ENCODE measurements around the gene KLHDC1. TPM values are rescaled to one million over a fixed set of nuclear protein-coding genes. Genes with fewer than 3 reads are reported as not detected.
"Not testable (repeated sequence)": the region's sequence is repeated elsewhere in the genome, so short reads cannot be mapped to it uniquely, and the experiment has no call there.

KLHDC1 gene
- total RNA-seq, 1 experiment from 2014 or later: 0.99 TPM

DNA sequence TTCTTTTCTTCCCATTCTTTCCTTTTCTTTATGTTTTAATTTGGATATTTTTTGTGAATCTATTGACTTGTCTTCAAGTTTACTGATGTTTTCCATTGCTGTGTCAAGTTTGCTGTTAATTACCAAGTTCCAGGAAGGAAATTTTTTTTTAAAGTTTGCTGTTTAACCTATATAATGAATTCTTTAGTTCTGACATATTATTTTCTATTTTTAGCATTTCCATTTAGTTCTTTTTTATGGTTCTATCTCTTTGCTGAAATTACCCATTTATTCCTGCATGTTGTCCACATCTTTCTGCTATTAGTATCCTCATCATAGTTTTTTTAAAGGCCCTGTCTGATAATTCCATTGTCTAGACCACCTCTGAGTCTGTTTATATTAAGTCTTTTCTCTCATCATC lies 27.8 kb downstream of the KLHDC1 start:
- DNase-seq: no peak
- H3K36me3 Mint-ChIP-seq (ENCODE audit: insufficient read depth, unreplicated experiment): no peaks in the 10 kb centered on the region
- H3K9me3 Mint-ChIP-seq (ENCODE audit: low read depth, unreplicated experiment): no peaks in the 10 kb centered on the region
- CTCF ChIA-PET: no interaction called here
- H3K4me1 Mint-ChIP-seq (ENCODE audit: low read depth, unreplicated experiment): no peaks in the 10 kb centered on the region
- H3K4me3 Mint-ChIP-seq (ENCODE audit: low read depth, unreplicated experiment): no peak overlapping the region
- no TSS peak for BruUV-seq (replicated peaks)
- no peaks in the 10 kb centered on the region for H3K27me3 Mint-ChIP-seq (ENCODE audit: unreplicated experiment)
- TF ChIP-seq, protein P1, sequence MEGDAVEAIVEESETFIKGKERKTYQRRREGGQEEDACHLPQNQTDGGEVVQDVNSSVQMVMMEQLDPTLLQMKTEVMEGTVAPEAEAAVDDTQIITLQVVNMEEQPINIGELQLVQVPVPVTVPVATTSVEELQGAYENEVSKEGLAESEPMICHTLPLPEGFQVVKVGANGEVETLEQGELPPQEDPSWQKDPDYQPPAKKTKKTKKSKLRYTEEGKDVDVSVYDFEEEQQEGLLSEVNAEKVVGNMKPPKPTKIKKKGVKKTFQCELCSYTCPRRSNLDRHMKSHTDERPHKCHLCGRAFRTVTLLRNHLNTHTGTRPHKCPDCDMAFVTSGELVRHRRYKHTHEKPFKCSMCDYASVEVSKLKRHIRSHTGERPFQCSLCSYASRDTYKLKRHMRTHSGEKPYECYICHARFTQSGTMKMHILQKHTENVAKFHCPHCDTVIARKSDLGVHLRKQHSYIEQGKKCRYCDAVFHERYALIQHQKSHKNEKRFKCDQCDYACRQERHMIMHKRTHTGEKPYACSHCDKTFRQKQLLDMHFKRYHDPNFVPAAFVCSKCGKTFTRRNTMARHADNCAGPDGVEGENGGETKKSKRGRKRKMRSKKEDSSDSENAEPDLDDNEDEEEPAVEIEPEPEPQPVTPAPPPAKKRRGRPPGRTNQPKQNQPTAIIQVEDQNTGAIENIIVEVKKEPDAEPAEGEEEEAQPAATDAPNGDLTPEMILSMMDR (IDR thresholded peaks at IDR 0.05; ENCODE audit: unreplicated experiment): no peak
- intact Hi-C loops (cut with micrococcal nuclease; ENCODE audit: unreplicated experiment): no loop called here
- no peak overlapping the region for H3K27ac Mint-ChIP-seq (ENCODE audit: unreplicated experiment)

DNA sequence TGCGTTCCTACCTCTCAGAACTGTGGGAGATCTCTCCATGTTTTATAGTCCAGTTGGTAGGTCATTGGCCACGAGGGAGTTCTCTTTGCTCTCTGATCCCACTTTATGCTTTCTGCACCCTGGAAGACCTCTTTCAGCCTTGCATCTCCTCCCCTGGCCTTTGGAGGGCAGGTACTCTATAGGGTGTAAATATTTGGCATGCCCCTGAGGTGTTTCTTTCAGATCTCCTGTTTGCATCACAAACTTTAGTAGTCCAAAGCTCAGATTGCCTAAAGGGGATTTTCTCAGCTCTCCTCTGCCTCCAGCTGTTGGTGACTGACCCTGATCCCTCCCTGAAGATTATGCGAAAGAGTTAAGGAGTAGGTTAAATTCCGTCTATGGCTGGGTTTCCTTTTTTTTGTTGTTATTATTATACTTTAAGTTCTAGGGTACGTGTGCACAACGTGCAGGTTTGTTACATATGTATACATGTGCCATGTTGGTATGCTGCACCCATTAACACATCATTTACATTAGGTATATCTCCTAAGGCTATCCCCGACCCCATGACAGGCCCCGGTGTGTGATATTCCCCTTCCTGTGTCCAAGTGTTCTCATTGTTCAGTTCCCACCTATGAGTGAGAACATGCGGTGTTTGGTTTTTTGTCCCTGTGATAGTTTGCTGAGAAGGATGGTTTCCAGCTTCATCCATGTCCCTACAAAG lies 29.0 kb downstream of the KLHDC1 start:
- intact Hi-C loops (cut with micrococcal nuclease; ENCODE audit: unreplicated experiment); H3K36me3 Mint-ChIP-seq (ENCODE audit: insufficient read depth, unreplicated experiment); CTCF ChIA-PET; BruUV-seq (replicated peaks); H3K9me3 Mint-ChIP-seq (ENCODE audit: low read depth, unreplicated experiment); H3K27ac Mint-ChIP-seq (ENCODE audit: unreplicated experiment); DNase-seq; H3K4me1 Mint-ChIP-seq (ENCODE audit: low read depth, unreplicated experiment); H3K27me3 Mint-ChIP-seq (ENCODE audit: unreplicated experiment); H3K4me3 Mint-ChIP-seq (ENCODE audit: low read depth, unreplicated experiment): not testable (repeated sequence)

DNA sequence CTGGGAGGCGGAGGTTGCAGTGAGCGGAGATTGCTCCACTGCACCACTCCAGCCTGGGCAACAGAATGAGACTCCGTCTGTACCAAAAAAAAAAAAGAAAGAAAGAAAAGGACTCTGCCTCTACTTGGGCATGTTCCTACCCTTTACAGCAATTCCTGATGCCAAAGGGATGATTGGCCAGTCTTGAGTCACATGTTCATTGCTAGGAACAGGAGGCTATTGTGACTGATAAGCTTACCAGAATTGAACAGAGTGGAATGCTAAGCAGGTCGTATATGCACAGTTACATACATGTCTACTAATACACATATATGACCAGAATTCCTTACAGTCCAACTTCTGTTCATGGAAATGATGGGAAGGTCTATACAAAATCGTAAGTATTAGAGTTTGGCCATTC lies 34.3 kb downstream of the KLHDC1 start:
- Mint-ChIP-seq H3K27me3 (ENCODE audit: unreplicated experiment) (no peaks in the 10 kb centered on the region), H3K4me3 (ENCODE audit: low read depth, unreplicated experiment) (no peak overlapping the region), H3K36me3 (ENCODE audit: insufficient read depth, unreplicated experiment) (no peaks in the 10 kb centered on the region), H3K9me3 (ENCODE audit: low read depth, unreplicated experiment) (no peaks in the 10 kb centered on the region), H3K27ac (ENCODE audit: unreplicated experiment) (no peak overlapping the region), H3K4me1 (ENCODE audit: low read depth, unreplicated experiment) (no peaks in the 10 kb centered on the region)
- intact Hi-C loops (cut with micrococcal nuclease; ENCODE audit: unreplicated experiment): no loop called here
- DNase-seq: no peak
- CTCF ChIA-PET: interaction anchor here (0.7 kb wide), 2 partner anchors 72 to 395 kb away, joined by 3 to 4 read pairs; no protein-coding TSS in a partner anchor
- no TSS peak for BruUV-seq (replicated peaks)
- TF ChIP-seq, protein P1 (IDR thresholded peaks at IDR 0.05; ENCODE audit: unreplicated experiment): no peak

DNA sequence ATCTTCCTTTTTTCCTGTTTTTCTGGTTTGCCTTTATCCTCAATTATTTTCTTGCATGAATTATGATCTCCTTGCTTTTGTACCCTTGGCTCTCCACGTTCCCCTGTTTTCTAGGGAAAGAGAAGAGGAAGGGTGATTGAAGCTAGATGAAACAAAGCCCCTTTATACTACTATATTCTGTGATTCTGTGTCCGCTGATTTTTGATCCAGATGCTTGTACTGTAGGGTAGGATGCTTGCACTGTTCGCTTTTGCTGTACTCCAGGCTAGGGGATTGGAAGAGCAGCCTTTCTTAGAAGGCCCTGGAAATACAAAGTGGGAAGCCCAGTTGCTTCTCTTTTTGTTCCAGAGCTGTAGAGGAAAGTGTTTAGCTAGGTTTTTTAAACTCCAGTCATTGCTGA lies 40.0 kb downstream of the KLHDC1 start:
- intact Hi-C loops (cut with micrococcal nuclease; ENCODE audit: unreplicated experiment): no loop called here
- H3K4me3 Mint-ChIP-seq (ENCODE audit: low read depth, unreplicated experiment): no peak overlapping the region
- no peak for DNase-seq
- no peaks in the 10 kb centered on the region for H3K27me3 Mint-ChIP-seq (ENCODE audit: unreplicated experiment)
- H3K36me3 Mint-ChIP-seq (ENCODE audit: insufficient read depth, unreplicated experiment): peaks cover 4% of the 10 kb centered on the region
- CTCF ChIA-PET: no interaction called here
- no peaks in the 10 kb centered on the region for H3K4me1 Mint-ChIP-seq (ENCODE audit: low read depth, unreplicated experiment)
- TF ChIP-seq, protein P1 (IDR thresholded peaks at IDR 0.05; ENCODE audit: unreplicated experiment): no peak
- no peaks in the 10 kb centered on the region for H3K9me3 Mint-ChIP-seq (ENCODE audit: low read depth, unreplicated experiment)
- no peak overlapping the region for H3K27ac Mint-ChIP-seq (ENCODE audit: unreplicated experiment)
- no TSS peak for BruUV-seq (replicated peaks)

DNA sequence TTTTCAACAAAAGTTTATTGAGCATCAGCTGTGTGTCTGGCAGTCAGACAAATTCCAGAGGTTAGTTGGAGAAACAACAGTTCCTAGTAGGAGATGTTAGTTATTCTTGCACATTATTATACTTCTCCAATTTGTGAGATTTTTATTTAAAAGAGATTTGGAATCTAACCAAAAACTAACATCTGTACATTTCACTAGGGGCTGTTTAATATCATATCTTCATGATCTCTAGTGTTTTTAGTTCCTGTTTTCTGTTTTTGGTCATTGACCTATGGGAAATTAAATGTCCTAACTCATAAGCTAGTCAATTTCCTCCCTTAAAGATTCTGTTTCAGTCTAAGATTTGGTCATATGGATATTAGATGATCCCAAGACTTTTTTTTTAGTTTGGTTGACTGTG lies 40.9 kb downstream of the KLHDC1 start:
- H3K4me3 Mint-ChIP-seq (ENCODE audit: low read depth, unreplicated experiment): no peak overlapping the region

DNA sequence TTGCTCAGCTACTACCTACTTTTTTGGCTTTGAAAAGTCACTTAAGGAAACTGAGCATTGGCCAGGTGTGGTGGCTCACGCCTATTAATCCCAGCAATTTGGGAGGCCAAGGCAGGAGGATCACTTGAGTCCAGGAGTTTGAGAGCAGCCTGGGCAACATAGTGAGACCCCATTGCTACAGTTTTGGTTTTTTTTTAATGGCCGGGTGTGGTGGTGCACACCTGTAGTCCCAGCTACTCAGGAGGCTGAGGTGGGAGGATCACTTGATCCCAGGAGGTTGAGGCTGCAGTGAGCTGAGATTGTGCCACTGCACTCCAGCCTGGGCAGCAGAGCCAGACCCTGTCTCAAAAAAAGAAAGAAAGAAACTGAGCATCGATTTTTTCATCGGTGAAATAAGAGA lies 42.7 kb downstream of the KLHDC1 start:
- H3K9me3 Mint-ChIP-seq (ENCODE audit: low read depth, unreplicated experiment); H3K36me3 Mint-ChIP-seq (ENCODE audit: insufficient read depth, unreplicated experiment); H3K27me3 Mint-ChIP-seq (ENCODE audit: unreplicated experiment); H3K27ac Mint-ChIP-seq (ENCODE audit: unreplicated experiment); H3K4me3 Mint-ChIP-seq (ENCODE audit: low read depth, unreplicated experiment); DNase-seq; H3K4me1 Mint-ChIP-seq (ENCODE audit: low read depth, unreplicated experiment); CTCF ChIA-PET; intact Hi-C loops (cut with micrococcal nuclease; ENCODE audit: unreplicated experiment); BruUV-seq (replicated peaks): not testable (repeated sequence)

More for the DNA sequence above, 40.9 kb downstream of the KLHDC1 start:
- no peaks in the 10 kb centered on the region for H3K4me1 Mint-ChIP-seq (ENCODE audit: low read depth, unreplicated experiment)
- H3K36me3 Mint-ChIP-seq (ENCODE audit: insufficient read depth, unreplicated experiment): peaks cover 4% of the 10 kb centered on the region
- H3K27me3 Mint-ChIP-seq (ENCODE audit: unreplicated experiment): no peaks in the 10 kb centered on the region
- TF ChIP-seq, protein P1 (IDR thresholded peaks at IDR 0.05; ENCODE audit: unreplicated experiment): no peak
- CTCF ChIA-PET: no interaction called here
- intact Hi-C loops (cut with micrococcal nuclease; ENCODE audit: unreplicated experiment): no loop called here
- H3K27ac Mint-ChIP-seq (ENCODE audit: unreplicated experiment): no peak overlapping the region
- DNase-seq: no peak
- no peaks in the 10 kb centered on the region for H3K9me3 Mint-ChIP-seq (ENCODE audit: low read depth, unreplicated experiment)
- no TSS peak for BruUV-seq (replicated peaks)

Data from Calu3 (cell line).